ENCODE results near the gene WFDC1. TPM values are rescaled to one million over a fixed set of nuclear protein-coding genes. Genes with fewer than 3 reads are reported as not detected.

The WFDC1 gene
- total RNA-seq, 2 donors from 2014 or later: 0.59 to 3.3 TPM

DNA sequence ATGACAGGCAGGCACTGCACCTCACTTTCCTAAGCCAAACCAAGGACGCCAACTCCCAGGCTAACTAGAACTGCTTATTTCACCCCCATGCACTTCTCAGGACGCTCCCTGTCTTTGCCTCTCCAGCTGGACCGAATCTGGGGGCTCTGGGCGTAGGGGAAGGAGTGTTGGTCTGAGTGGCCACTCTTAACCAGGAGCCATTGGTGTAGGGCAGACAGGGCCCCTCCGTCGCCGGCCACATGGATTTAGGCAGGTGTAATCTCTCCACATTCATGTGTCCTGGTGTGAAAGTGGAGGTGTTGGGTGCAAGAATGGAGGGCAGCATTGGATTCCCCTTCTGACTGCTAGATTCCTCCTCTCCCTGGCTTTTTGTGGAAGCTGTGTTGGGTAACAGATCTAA, 83.4 kb downstream of the WFDC1 start:
- no peaks in the 10 kb centered on the region for H3K36me3 ChIP-seq
- no peaks in the 10 kb centered on the region for H3K4me1 ChIP-seq
- H3K27me3 ChIP-seq: no peaks in the 10 kb centered on the region
- TF ChIP-seq, protein P1, sequence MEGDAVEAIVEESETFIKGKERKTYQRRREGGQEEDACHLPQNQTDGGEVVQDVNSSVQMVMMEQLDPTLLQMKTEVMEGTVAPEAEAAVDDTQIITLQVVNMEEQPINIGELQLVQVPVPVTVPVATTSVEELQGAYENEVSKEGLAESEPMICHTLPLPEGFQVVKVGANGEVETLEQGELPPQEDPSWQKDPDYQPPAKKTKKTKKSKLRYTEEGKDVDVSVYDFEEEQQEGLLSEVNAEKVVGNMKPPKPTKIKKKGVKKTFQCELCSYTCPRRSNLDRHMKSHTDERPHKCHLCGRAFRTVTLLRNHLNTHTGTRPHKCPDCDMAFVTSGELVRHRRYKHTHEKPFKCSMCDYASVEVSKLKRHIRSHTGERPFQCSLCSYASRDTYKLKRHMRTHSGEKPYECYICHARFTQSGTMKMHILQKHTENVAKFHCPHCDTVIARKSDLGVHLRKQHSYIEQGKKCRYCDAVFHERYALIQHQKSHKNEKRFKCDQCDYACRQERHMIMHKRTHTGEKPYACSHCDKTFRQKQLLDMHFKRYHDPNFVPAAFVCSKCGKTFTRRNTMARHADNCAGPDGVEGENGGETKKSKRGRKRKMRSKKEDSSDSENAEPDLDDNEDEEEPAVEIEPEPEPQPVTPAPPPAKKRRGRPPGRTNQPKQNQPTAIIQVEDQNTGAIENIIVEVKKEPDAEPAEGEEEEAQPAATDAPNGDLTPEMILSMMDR (IDR thresholded peaks at IDR 0.05): no peak
- no peak overlapping the region for H3K27ac ChIP-seq
- H3K4me3 ChIP-seq: no peak overlapping the region
- DNase-seq (ENCODE audit: low spot score): no peak
- H3K9me3 ChIP-seq: no peaks in the 10 kb centered on the region

DNA sequence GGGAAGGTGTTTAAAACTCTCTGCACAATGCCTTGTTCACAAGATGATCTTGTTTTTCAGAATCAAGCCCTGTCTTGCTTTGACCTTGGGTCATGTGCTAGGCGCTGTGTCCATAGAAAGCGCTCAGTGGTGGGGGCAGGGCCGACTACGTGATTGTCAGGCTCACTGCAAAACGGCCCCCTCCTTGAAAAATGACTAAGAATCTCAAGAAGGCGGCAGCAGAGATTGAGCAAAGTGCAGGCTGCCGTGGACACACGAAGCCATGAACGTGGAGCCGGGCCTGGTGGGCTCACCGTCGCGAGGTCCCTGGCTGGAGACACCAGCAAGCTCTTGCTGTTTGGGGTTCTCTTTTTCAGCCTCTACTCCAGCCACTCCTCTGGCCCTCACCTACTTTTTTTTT, 83.9 kb downstream of the WFDC1 start:
- no peak for DNase-seq (ENCODE audit: low spot score)
- H3K27me3 ChIP-seq: no peaks in the 10 kb centered on the region
- no peak overlapping the region for H3K4me3 ChIP-seq
- no peak overlapping the region for H3K27ac ChIP-seq
- H3K4me1 ChIP-seq: no peaks in the 10 kb centered on the region
- H3K36me3 ChIP-seq: no peaks in the 10 kb centered on the region
- TF ChIP-seq, protein P1 (IDR thresholded peaks at IDR 0.05): no peak
- H3K9me3 ChIP-seq: no peaks in the 10 kb centered on the region

DNA sequence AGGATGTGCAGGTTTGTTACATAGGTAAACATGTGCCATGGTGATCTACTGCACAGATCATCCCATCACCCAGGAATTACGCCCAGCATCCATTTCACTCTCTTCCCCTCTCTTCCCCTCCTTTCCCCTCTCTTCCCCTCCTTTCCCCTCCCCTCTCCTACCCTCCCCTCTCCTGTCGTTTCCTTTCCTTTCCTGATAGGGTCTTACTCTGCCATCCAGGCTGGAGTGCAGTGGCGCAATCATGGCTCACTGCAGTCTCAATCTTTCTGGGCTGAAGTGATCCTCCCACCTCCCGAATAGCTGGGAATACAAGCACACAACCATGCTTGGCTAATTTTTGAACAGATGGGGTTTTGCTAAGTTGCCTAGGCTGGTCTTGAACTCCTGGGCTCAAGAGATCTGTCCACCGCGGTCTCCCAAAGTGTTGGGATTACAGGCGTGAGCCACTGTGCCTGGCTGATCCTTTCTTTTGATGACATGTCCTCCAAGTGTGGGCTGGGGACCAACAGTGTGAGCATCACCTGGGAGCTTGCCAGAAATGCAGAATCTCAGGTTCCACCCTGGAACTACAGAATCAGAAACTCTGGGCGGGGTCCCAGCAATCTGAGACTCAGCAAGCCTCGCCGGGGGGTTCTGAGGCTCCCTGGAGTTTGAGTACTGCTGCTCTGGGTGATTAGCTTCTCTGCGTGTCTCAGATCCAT, 84.5 kb downstream of the WFDC1 start:
- Histone ChIP-seq H3K27ac (no peak overlapping the region), H3K36me3 (no peaks in the 10 kb centered on the region), H3K4me1 (no peaks in the 10 kb centered on the region), H3K9me3 (peaks cover 0 to 3% of the 10 kb centered on the region in 2 donors), H3K4me3 (no peak overlapping the region), H3K27me3 (no peaks in the 10 kb centered on the region)
- TF ChIP-seq, protein P1 (IDR thresholded peaks at IDR 0.05): no peak
- no peak for DNase-seq (ENCODE audit: low spot score)

Other genes with a start within 250 kb of the WFDC1 start
- gene MBTPS1, start 177.9 kb upstream of the WFDC1 start, total RNA-seq: 10 to 100 TPM; 75.3 to 77.5 TPM
- 10 to 100 TPM; 14.6 to 15.4 TPM for gene HSDL1, start 149.7 kb upstream of the WFDC1 start, total RNA-seq
- 1 to 10 TPM in 1 of 2 donors, not detected in 1; 1.8 TPM for gene DNAAF1, start 149.6 kb upstream of the WFDC1 start, total RNA-seq
- 10 to 100 TPM; 16.2 to 18.4 TPM for gene TAF1C, start 107.8 kb upstream of the WFDC1 start, total RNA-seq
- gene ADAD2, start 103.7 kb upstream of the WFDC1 start, total RNA-seq: under 1 TPM in 1 of 2 donors, not detected in 1; 0.19 TPM
- not detected for gene KCNG4, start 54.9 kb upstream of the WFDC1 start, total RNA-seq
- gene ATP2C2, start 73.7 kb downstream of the WFDC1 start, total RNA-seq: not detected
- 1 to 10 TPM; 5.3 to 6.9 TPM for gene MEAK7, start 209.8 kb downstream of the WFDC1 start, total RNA-seq